Measurements from ENCODE around the gene AKR1C8.

The AKR1C8 gene

DNA sequence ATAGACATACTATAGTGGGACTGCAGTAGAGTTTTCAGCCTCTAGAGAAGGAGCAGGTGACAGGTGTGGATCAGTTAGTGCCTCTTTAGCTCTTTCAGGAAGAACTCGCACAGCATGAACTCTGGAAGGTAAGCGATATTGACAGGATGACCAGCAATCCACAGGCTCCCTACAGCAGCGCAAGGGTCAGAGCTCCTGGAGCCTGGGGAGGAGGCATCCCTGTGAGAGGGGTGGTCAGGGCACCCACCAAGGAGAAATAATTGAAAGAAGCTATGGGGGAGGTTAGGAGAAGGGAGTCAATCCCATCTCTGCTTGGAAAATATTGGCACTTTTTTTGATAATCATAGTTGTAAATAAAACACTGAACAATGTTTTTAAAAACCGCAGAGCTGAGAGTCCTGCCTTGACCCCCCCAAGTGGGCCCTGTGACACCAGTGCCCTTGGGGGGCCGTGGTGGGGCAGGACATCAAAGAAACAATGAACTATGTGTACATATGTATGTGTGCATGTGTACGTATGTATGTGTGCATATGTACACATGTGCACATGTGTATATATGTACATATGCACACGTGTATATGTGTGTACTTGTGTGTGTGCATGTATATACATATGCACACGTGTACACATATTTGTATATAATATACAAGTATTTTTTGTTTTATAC lies 77.0 kb downstream of the AKR1C8 start:
- no peak for DNase-seq

DNA sequence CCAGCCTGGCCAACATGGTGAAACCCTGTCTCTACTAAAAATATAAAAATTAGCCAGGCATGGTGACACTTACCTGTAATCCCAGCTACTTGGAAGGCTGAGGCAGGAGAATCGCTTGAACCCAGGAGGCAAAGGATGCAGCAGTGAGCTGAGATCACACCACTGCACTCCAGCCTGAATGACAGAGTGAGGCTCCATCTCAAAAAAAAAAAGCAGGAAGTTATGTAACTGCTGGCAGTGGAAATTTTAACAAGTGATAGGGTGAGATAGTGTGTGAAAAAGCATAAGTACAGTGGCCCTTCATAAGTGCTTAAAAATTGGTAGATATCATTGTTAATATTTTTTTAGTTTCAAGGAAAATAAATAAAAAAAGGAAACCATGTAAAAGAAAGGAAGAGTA lies 78.4 kb downstream of the AKR1C8 start:
- no peak for DNase-seq

DNA sequence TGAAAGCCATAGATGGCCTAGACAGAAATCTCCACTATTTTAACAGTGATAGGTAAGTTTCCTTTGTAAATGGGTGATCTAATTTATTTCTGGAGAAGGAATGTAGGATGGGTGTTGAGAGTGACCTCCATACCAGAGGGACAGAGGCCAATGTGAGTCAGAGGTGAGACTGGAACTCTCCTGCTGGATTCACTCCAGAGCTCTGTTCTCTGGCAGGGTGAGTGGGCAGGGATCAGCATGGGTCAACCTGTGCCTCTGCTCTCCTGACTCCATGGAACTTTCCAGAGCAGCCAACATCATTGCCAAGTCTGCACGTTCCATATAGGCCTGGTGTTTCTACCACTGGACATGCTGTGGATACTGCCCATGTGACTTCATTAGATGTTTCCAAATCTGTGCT lies 79.3 kb downstream of the AKR1C8 start:
- no peak for DNase-seq
